ENCODE data around the gene CBX3.
"Not testable (repeated sequence)": the region's sequence is repeated elsewhere in the genome, so short reads cannot be mapped to it uniquely, and the experiment has no call there.

The CBX3 gene

GRCh38 chr7:26182283-26182682 lies 19.3 kb upstream of the CBX3 start:
- WGBS (ENCODE audit: insufficient coverage, insufficient read length), result no CpG with 5 or more reads among the region's 6 CpGs
- H3K36me3 ChIP-seq (ENCODE audit: control insufficient read depth, insufficient read depth, low read length), result peaks cover 7% of the 10 kb centered on the region
- no peak overlapping the region for H3K27ac ChIP-seq (ENCODE audit: low read length)
- H3K27me3 ChIP-seq (ENCODE audit: control insufficient read depth, insufficient read depth, low read length), result no peaks in the 10 kb centered on the region
- no peaks in the 10 kb centered on the region; the same call in 1 of the 2 replicates for H3K4me1 ChIP-seq (ENCODE audit: control insufficient read depth, insufficient read depth, low read length)
- H3K4me3 ChIP-seq (ENCODE audit: low read length), result no peak overlapping the region
- no peaks in the 10 kb centered on the region for H3K9me3 ChIP-seq (ENCODE audit: control insufficient read depth, insufficient read depth, low read length)
- DNase-seq (ENCODE audit: low read depth, low spot score), result no peak

DNA sequence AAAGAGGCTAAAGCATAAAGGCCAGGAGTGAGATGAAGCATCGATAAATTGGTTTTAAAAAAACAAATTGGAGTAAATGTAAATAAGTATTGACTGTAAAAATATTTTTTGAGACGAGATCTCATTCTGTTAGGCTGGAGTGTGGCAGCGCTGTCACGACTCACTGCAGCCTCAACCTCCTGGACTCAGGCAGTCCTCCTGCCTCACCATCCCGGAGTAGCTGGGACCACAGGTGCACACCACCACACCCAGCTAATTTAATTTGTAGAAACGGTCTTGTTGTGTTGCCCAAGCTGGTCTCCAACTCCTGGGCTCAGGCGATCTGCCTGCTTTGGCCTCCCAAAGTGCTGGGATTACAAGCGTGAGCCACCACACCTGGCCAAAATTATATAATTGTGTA lies 18.8 kb upstream of the CBX3 start:
- Histone ChIP-seq H3K27me3 (ENCODE audit: control insufficient read depth, insufficient read depth, low read length) (no peaks in the 10 kb centered on the region), H3K4me3 (ENCODE audit: low read length) (no peak overlapping the region), H3K27ac (ENCODE audit: low read length) (no peak overlapping the region), H3K36me3 (ENCODE audit: control insufficient read depth, insufficient read depth, low read length) (peaks cover 7% of the 10 kb centered on the region), H3K4me1 (ENCODE audit: control insufficient read depth, insufficient read depth, low read length) (no peaks in the 10 kb centered on the region), H3K9me3 (ENCODE audit: control insufficient read depth, insufficient read depth, low read length) (no peaks in the 10 kb centered on the region)
- no CpG with 5 or more reads among the region's 8 CpGs for WGBS (ENCODE audit: insufficient coverage, insufficient read length)
- DNase-seq (ENCODE audit: low read depth, low spot score), result no peak

DNA sequence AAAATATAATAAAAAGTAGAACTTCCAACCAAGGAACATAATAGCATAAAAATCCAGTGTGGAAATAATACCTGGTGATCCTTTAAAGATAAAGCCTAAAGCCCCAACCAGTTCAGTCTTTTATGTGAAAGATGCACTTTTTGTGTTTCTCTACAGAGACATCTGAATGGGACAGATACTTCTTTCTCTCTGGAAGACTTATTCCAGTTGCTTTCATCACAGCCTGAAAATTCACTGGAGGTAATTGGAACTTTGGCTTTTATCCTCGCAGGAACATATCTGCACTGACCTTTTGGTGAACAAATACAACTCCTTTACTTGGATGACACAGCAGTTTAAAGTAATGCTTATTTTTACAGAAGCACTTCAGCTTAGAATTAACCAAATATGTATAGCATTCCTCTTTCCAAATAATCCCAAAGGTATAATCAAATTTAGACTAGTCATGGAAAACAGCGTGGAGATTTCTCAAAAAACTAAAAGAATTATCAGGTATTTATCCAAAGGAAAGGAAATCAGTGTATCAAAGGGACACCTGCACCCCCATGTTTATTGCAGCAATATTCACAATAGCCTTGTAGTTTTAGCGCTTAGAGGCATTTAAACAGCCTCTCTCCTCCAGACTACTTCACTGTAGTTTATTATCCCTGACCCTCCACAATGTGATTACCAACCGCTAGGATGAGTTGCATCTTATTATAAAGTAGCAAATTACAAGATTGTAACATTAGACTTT lies 17.8 kb upstream of the CBX3 start:
- WGBS (ENCODE audit: insufficient coverage, insufficient read length), result no CpG with 5 or more reads among the region's 4 CpGs
- no peak overlapping the region for H3K4me3 ChIP-seq (ENCODE audit: low read length)
- H3K4me1 ChIP-seq (ENCODE audit: control insufficient read depth, insufficient read depth, low read length), result no peaks in the 10 kb centered on the region
- H3K27me3 ChIP-seq (ENCODE audit: control insufficient read depth, insufficient read depth, low read length), result no peaks in the 10 kb centered on the region
- H3K36me3 ChIP-seq (ENCODE audit: control insufficient read depth, insufficient read depth, low read length), result peaks cover 3% of the 10 kb centered on the region
- no peak overlapping the region for H3K27ac ChIP-seq (ENCODE audit: low read length)
- no peak for DNase-seq (ENCODE audit: low read depth, low spot score)
- no peaks in the 10 kb centered on the region for H3K9me3 ChIP-seq (ENCODE audit: control insufficient read depth, insufficient read depth, low read length)

- not testable (repeated sequence) for DNase-seq (ENCODE audit: low read depth, low spot score); H3K36me3 ChIP-seq (ENCODE audit: control insufficient read depth, insufficient read depth, low read length); H3K27me3 ChIP-seq (ENCODE audit: control insufficient read depth, insufficient read depth, low read length); H3K4me1 ChIP-seq (ENCODE audit: control insufficient read depth, insufficient read depth, low read length); H3K9me3 ChIP-seq (ENCODE audit: control insufficient read depth, insufficient read depth, low read length); H3K27ac ChIP-seq (ENCODE audit: low read length); H3K4me3 ChIP-seq (ENCODE audit: low read length)
- WGBS (ENCODE audit: insufficient coverage, insufficient read length), result no CpG with 5 or more reads among the region's 4 CpGs
Observed at GRCh38 chr7:26184281-26185101, 17.1 kb upstream of the CBX3 start.

- Histone ChIP-seq H3K4me3 (ENCODE audit: low read length) (no peak overlapping the region), H3K4me1 (ENCODE audit: control insufficient read depth, insufficient read depth, low read length) (no peaks in the 10 kb centered on the region), H3K27me3 (ENCODE audit: control insufficient read depth, insufficient read depth, low read length) (no peaks in the 10 kb centered on the region), H3K27ac (ENCODE audit: low read length) (no peak overlapping the region), H3K36me3 (ENCODE audit: control insufficient read depth, insufficient read depth, low read length) (peaks cover 6% of the 10 kb centered on the region; the same call in 1 of the 2 replicates), H3K9me3 (ENCODE audit: control insufficient read depth, insufficient read depth, low read length) (no peaks in the 10 kb centered on the region)
- 100% methylated on average over 3 of the region's 10 CpGs for WGBS (ENCODE audit: insufficient coverage, insufficient read length)
- no peak for DNase-seq (ENCODE audit: low read depth, low spot score)
Observed at GRCh38 chr7:26185131-26185843, 16.3 kb upstream of the CBX3 start.

GRCh38 chr7:26185844-26186180 lies 15.7 kb upstream of the CBX3 start:
- H3K27me3 ChIP-seq (ENCODE audit: control insufficient read depth, insufficient read depth, low read length), result no peaks in the 10 kb centered on the region
- H3K9me3 ChIP-seq (ENCODE audit: control insufficient read depth, insufficient read depth, low read length), result no peaks in the 10 kb centered on the region
- no peaks in the 10 kb centered on the region for H3K4me1 ChIP-seq (ENCODE audit: control insufficient read depth, insufficient read depth, low read length)
- peaks cover 11% of the 10 kb centered on the region; the same call in 1 of the 2 replicates for H3K36me3 ChIP-seq (ENCODE audit: control insufficient read depth, insufficient read depth, low read length)
- no peak overlapping the region for H3K4me3 ChIP-seq (ENCODE audit: low read length)
- no CpG with 5 or more reads among the region's 1 CpG for WGBS (ENCODE audit: insufficient coverage, insufficient read length)
- H3K27ac ChIP-seq (ENCODE audit: low read length), result no peak overlapping the region
- no peak for DNase-seq (ENCODE audit: low read depth, low spot score)

GRCh38 chr7:26186364-26187311 lies 14.9 kb upstream of the CBX3 start:
- no peak for DNase-seq (ENCODE audit: low read depth, low spot score)
- no peaks in the 10 kb centered on the region for H3K9me3 ChIP-seq (ENCODE audit: control insufficient read depth, insufficient read depth, low read length)
- no peaks in the 10 kb centered on the region for H3K4me1 ChIP-seq (ENCODE audit: control insufficient read depth, insufficient read depth, low read length)
- no CpG with 5 or more reads among the region's 5 CpGs for WGBS (ENCODE audit: insufficient coverage, insufficient read length)
- H3K4me3 ChIP-seq (ENCODE audit: low read length), result no peak overlapping the region
- H3K27me3 ChIP-seq (ENCODE audit: control insufficient read depth, insufficient read depth, low read length), result no peaks in the 10 kb centered on the region
- peaks cover 13% of the 10 kb centered on the region; the same call in 1 of the 2 replicates for H3K36me3 ChIP-seq (ENCODE audit: control insufficient read depth, insufficient read depth, low read length)
- no peak overlapping the region for H3K27ac ChIP-seq (ENCODE audit: low read length)

GRCh38 chr7:26187380-26188205 lies 14.0 kb upstream of the CBX3 start:
- Histone ChIP-seq H3K36me3 (ENCODE audit: control insufficient read depth, insufficient read depth, low read length) (peaks cover 13% of the 10 kb centered on the region; the same call in 1 of the 2 replicates), H3K9me3 (ENCODE audit: control insufficient read depth, insufficient read depth, low read length) (no peaks in the 10 kb centered on the region), H3K4me1 (ENCODE audit: control insufficient read depth, insufficient read depth, low read length) (no peaks in the 10 kb centered on the region), H3K4me3 (ENCODE audit: low read length) (no peak overlapping the region), H3K27ac (ENCODE audit: low read length) (no peak overlapping the region), H3K27me3 (ENCODE audit: control insufficient read depth, insufficient read depth, low read length) (no peaks in the 10 kb centered on the region)
- DNase-seq (ENCODE audit: low read depth, low spot score), result no peak
- WGBS (ENCODE audit: insufficient coverage, insufficient read length), result no CpG with 5 or more reads among the region's 11 CpGs

- no CpG with 5 or more reads among the region's 9 CpGs for WGBS (ENCODE audit: insufficient coverage, insufficient read length)
- no peak overlapping the region for H3K4me3 ChIP-seq (ENCODE audit: low read length)
Observed at GRCh38 chr7:26188206-26188956, 13.2 kb upstream of the CBX3 start.

More at GRCh38 chr7:26188206-26188956, 13.2 kb upstream of the CBX3 start:
- Histone ChIP-seq H3K9me3 (ENCODE audit: control insufficient read depth, insufficient read depth, low read length) (no peaks in the 10 kb centered on the region), H3K27me3 (ENCODE audit: control insufficient read depth, insufficient read depth, low read length) (no peaks in the 10 kb centered on the region), H3K27ac (ENCODE audit: low read length) (no peak overlapping the region), H3K4me1 (ENCODE audit: control insufficient read depth, insufficient read depth, low read length) (no peaks in the 10 kb centered on the region), H3K36me3 (ENCODE audit: control insufficient read depth, insufficient read depth, low read length) (peaks cover 19% of the 10 kb centered on the region; the same call in 1 of the 2 replicates)
- no peak for DNase-seq (ENCODE audit: low read depth, low spot score)
